Measurements from ENCODE around the gene PLA2R1. TPM values are rescaled to one million over a fixed set of nuclear protein-coding genes. Genes with fewer than 3 reads are reported as not detected.

Gene PLA2R1
- total and polyA plus RNA-seq, 10 of the 15 experiments (the other 5 are each of a cell fraction or from before 2014, with no cell fraction given): 0.01 to 0.05 (median 0.02) TPM; not detected in 6

GRCh38 chr2:160096409-160096808 is 34.0 kb upstream of the PLA2R1 start (continued):
- TF ChIP-seq CBX5 (IDR thresholded peaks at IDR 0.05; ENCODE audit: low read depth) (no peak), SMAD1 (IDR thresholded peaks at IDR 0.05; ENCODE audit: low read depth, partially characterized antibody) (no peak), CREM (IDR thresholded peaks at IDR 0.05; ENCODE audit: low read depth) (no peak), CBFB (IDR thresholded peaks at IDR 0.05; ENCODE audit: low read depth) (no peak), HDGF (IDR thresholded peaks at IDR 0.05) (no peak), ZNF274 (IDR thresholded peaks at IDR 0.05; ENCODE audit: insufficient read depth, insufficient read length) (no peak), EGR1 (IDR thresholded peaks at IDR 0.05; ENCODE audit: borderline replicate concordance in 1 of 2, low read depth in 2 of 2, low read length in 2 of 2) (no peak), RAD21 (IDR thresholded peaks at IDR 0.05; ENCODE audit: insufficient read depth, low read depth, low read length) (no peak), IKZF1 (conservative IDR thresholded peaks at IDR 0.05) (no peak), SPI1 (IDR thresholded peaks at IDR 0.05; ENCODE audit: borderline replicate concordance, insufficient read depth, low read depth, low read length) (peak; percentile 48; the same call in 1 of the 2 replicates), POLR2AphosphoS5 (IDR thresholded peaks at IDR 0.05; ENCODE audit: low read length) (no peak), CHD2 (IDR thresholded peaks at IDR 0.05; ENCODE audit: borderline replicate concordance, low read depth, low read length) (no peak), POLR2A (IDR thresholded peaks at IDR 0.05; ENCODE audit: low read depth, low read length) (no peak), RUNX3 (IDR thresholded peaks at IDR 0.05; ENCODE audit: low read length) (0 out of 2 replicates have a peak, but pooled peaks have one; percentile 16), ZBED1 (IDR thresholded peaks at IDR 0.05; ENCODE audit: borderline replicate concordance) (no peak), ZBTB4 (CRISPR knock-in tag; IDR thresholded peaks at IDR 0.05) (no peak), TCF7 (IDR thresholded peaks at IDR 0.05; ENCODE audit: borderline replicate concordance) (no peak), SMAD5 (IDR thresholded peaks at IDR 0.05; ENCODE audit: low read depth) (no peak), NR2F1 (conservative IDR thresholded peaks at IDR 0.05) (no peak), CHD1 (IDR thresholded peaks at IDR 0.05; ENCODE audit: low read depth, low read length) (no peak), ATF2 (IDR thresholded peaks at IDR 0.05; ENCODE audit: low read length) (0 out of 2 replicates have a peak, but pooled peaks have one; percentile 37)
- TF ChIP-seq, protein P1, sequence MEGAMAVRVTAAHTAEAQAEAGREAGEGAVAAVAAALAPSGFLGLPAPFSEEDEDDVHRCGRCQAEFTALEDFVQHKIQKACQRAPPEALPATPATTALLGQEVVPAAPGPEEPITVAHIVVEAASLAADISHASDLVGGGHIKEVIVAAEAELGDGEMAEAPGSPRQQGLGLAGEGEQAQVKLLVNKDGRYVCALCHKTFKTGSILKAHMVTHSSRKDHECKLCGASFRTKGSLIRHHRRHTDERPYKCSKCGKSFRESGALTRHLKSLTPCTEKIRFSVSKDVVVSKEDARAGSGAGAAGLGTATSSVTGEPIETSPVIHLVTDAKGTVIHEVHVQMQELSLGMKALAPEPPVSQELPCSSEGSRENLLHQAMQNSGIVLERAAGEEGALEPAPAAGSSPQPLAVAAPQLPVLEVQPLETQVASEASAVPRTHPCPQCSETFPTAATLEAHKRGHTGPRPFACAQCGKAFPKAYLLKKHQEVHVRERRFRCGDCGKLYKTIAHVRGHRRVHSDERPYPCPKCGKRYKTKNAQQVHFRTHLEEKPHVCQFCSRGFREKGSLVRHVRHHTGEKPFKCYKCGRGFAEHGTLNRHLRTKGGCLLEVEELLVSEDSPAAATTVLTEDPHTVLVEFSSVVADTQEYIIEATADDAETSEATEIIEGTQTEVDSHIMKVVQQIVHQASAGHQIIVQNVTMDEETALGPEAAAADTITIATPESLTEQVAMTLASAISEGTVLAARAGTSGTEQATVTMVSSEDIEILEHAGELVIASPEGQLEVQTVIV (IDR thresholded peaks at IDR 0.05; ENCODE audit: borderline replicate concordance, partially characterized antibody): no peak
- TF ChIP-seq, protein P2, sequence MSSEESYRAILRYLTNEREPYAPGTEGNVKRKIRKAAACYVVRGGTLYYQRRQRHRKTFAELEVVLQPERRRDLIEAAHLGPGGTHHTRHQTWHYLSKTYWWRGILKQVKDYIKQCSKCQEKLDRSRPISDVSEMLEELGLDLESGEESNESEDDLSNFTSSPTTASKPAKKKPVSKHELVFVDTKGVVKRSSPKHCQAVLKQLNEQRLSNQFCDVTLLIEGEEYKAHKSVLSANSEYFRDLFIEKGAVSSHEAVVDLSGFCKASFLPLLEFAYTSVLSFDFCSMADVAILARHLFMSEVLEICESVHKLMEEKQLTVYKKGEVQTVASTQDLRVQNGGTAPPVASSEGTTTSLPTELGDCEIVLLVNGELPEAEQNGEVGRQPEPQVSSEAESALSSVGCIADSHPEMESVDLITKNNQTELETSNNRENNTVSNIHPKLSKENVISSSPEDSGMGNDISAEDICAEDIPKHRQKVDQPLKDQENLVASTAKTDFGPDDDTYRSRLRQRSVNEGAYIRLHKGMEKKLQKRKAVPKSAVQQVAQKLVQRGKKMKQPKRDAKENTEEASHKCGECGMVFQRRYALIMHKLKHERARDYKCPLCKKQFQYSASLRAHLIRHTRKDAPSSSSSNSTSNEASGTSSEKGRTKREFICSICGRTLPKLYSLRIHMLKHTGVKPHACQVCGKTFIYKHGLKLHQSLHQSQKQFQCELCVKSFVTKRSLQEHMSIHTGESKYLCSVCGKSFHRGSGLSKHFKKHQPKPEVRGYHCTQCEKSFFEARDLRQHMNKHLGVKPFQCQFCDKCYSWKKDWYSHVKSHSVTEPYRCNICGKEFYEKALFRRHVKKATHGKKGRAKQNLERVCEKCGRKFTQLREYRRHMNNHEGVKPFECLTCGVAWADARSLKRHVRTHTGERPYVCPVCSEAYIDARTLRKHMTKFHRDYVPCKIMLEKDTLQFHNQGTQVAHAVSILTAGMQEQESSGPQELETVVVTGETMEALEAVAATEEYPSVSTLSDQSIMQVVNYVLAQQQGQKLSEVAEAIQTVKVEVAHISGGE (CRISPR knock-in tag; IDR thresholded peaks at IDR 0.05): no peak
